Measurements from ENCODE around the gene STK38. TPM values are rescaled to one million over a fixed set of nuclear protein-coding genes. Genes with fewer than 3 reads are reported as not detected.
A peak's percentile ranks its signal among the peaks of the same experiment; 100 is the strongest.

Gene STK38
- total RNA-seq, 1 donor from 2014 or later = 31.9 TPM

- H3K4me1 ChIP-seq = peaks cover 39% of the 10 kb centered on the region
- H3K9me3 ChIP-seq = no peaks in the 10 kb centered on the region
- peak overlapping the region; percentile 84 to 95 for H3K4me3 ChIP-seq
- TF ChIP-seq, protein P1, sequence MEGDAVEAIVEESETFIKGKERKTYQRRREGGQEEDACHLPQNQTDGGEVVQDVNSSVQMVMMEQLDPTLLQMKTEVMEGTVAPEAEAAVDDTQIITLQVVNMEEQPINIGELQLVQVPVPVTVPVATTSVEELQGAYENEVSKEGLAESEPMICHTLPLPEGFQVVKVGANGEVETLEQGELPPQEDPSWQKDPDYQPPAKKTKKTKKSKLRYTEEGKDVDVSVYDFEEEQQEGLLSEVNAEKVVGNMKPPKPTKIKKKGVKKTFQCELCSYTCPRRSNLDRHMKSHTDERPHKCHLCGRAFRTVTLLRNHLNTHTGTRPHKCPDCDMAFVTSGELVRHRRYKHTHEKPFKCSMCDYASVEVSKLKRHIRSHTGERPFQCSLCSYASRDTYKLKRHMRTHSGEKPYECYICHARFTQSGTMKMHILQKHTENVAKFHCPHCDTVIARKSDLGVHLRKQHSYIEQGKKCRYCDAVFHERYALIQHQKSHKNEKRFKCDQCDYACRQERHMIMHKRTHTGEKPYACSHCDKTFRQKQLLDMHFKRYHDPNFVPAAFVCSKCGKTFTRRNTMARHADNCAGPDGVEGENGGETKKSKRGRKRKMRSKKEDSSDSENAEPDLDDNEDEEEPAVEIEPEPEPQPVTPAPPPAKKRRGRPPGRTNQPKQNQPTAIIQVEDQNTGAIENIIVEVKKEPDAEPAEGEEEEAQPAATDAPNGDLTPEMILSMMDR (IDR thresholded peaks at IDR 0.05) = no peak
- TF ChIP-seq POLR2AphosphoS5 (IDR thresholded peaks at IDR 0.05; ENCODE audit: insufficient read depth in 1 of 2, low read depth in 1 of 2) (no peak), POLR2A (IDR thresholded peaks at IDR 0.05) (no peak)
- intact Hi-C loops (cut with DNase I) = loop anchor here (10.0 kb wide), 1 partner anchor 100 kb away; the partner anchor contains the start of gene STK38
- H3K27ac ChIP-seq = peak overlapping the region; percentile 99
- no peaks in the 10 kb centered on the region for H3K36me3 ChIP-seq
- H3K27me3 ChIP-seq = no peaks in the 10 kb centered on the region
- DNase-seq (ENCODE audit: extremely low spot score in 2 of 2) = no peak
Observed at GRCh38 chr6:36444470-36444869, 102.8 kb downstream of the STK38 start.

Small RNA genes lying within 50 kb of the gene (small RNA-seq; reads per million reads assigned to genes)
- not detected for gene RN7SL502P

Other genes with a start within 250 kb of the STK38 start
- gene BNIP5, start 210.6 kb downstream of the STK38 start, total RNA-seq = not detected
- gene ETV7, start 159.8 kb downstream of the STK38 start, total RNA-seq = 2.2 TPM
- gene PXT1, start 104.6 kb downstream of the STK38 start, total RNA-seq = not detected
- 30.0 TPM for gene KCTD20, start 104.5 kb downstream of the STK38 start, total RNA-seq
- 144 TPM for gene SRSF3, start 46.9 kb upstream of the STK38 start, total RNA-seq
- gene CDKN1A, start 131.2 kb upstream of the STK38 start, total RNA-seq = 169 TPM
- 0.49 TPM for gene RAB44, start 150.3 kb upstream of the STK38 start, total RNA-seq

All from vagina (tissue), 2 donors.